KBM-7 (cell line): ENCODE measurements around the gene TGM2.
"Not testable (repeated sequence)": the region's sequence is repeated elsewhere in the genome, so short reads cannot be mapped to it uniquely, and the experiment has no call there.

Experiments
- DNase-seq: peaks from one replicate; pipeline ENCODE4 v3.0.0-alpha.2; 2015
- in situ Hi-C: fragments of 300-500 bp; cut with MboI; formaldehyde crosslinking; loops from 2 replicates; pipeline ENCODE4 v1.14.3; 2020; ENCODE audit warnings: low sequenced_read_pairs, low pct_unique_long_range_greater_than_20kb, mixed read lengths

TGM2 gene

DNA sequence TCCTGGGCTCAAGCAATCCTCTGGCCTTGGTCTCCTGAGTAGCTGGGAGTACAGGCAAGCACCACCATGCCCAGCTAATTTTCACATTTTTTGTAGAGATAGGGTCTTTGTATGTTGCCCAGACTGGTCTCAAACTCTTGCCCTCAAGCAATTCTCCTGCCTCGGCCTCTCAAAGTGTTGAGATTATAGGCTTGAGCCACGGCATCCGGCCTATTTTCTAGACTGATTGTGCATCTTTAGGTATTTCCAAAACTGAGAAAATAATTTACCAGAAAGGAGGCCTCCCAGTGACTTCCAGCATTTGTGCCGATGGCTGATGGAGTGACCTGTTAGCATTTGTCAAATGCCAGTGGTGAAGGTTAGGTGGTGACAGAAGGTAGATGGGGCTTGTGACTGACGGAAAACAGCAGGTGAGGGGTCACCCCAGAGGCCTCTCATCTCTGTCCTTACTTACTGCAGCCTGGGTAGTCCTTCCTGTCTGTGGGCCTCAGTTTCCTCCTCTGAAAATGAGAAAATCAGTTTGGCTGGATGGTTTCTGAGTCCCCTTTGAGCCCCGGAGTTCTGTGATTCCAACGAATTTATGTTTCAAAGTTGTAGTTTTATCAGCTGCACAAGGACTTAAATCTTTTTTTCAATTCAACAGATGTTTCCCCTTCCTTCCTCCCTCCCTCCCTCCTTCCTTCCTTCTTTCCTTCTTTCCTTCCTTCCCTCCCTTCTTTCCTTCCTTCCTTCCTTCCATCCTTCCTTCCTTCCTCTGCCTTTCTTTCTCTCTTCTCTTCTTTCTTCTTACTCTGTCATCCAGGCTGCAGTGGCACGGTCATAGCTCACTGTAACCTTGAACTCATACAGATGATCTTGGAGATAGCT lies 53.5 kb downstream of the TGM2 start:
- in situ Hi-C loops: no loop called here
- no peak for DNase-seq

DNA sequence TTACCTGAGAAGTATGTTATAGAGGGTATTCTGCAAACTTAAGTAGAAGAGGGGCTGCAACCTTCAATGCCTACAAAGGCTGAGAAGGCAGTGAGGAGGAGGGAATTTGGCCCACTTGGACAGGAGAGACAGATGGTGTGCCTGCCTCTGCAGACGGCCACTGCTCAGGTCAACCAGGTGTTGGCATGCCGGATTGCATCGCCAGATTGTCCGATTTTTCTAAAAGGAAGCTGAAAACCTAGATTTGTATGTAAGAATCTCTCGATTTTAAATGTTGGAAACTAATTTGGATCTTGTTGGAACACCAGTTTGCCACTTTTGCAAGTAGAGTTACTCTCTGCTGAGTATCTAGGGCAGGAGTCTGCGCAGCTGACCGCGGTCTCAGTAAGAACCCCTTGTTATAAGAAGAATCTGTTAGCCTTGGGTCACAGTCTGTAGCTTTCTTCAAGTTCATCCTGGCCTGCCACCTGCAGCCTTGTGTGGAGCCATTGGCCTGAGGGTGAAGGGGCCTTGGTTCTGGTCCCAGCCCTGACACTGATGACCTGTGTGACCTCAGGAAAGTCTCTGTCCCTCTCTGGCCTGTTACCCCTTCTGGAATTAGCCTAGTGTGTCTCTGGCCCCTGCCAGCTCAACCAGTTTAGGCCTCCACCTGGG lies 54.4 kb downstream of the TGM2 start:
- no peak for DNase-seq
- in situ Hi-C loops: no loop called here

DNA sequence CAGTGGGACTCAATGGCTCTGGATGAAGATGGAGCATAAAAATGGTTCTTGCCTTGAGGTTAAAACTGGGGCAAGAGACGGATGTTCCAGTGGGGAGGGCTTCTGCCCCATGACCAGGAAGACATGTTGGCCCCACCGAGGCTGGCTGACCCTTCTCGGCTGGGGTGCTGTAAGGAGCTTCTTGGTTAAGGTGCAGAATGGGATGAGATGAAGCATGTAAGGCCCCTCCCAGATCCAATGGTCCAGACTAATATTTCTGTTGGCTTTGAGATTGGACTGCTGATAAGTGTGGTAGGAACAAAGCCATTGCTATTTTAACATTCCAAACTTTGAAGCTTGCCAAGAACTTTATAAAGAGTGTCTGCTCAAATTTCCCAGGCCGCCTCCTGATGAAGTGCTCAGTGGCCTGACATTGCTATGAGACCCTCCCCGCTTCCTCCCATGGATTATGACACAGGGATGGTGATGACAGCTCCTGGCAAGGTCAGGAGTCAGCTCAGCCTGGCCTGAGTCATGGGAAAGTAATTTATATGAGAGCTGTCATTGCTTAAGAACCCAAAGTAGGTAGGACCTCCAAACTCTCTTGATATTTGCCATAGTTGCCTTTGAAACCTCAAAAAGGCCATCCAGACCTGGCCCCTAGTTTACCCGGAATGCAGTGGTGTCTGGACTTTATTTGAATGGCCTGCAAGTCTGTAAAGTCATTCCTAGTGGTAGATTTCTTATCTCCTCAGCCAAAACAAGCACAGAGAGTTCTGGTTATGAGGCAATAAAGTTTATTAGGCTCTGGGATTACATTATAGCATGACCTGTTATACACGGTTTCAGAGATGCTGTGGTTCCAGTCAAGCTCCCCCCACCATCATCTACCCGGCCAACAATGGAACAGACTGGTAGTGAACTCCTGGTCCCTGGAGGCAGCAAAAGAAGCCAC lies 55.2 kb downstream of the TGM2 start:
- DNase-seq: no peak
- in situ Hi-C loops: no loop called here

DNA sequence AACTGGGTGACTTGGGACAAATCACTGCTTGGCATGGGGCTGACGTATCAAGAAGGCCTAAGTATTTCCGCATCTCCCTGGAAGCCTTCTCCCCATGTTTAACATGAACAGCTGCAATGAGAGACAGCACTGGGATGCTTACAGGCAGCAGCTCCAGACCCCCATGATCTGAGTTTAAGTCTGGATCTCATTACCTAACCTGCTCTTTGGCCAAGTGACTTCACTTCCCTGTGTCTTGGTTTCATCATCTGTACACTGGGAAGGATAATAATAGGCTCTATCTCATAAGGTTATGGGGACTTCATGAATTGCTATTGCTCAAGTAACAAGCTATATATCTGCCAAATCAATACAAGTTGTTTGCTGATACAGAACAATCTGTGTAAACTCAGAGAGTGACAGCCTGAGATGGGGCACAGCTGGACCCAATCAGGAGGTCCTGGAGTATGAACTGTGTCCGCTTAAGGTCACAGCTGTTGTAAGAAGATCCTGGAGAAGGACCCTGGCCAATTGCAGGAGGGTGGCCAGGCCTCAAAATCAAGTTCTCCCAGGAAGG lies 56.0 kb downstream of the TGM2 start:
- no peak for DNase-seq
- in situ Hi-C loops: no loop called here

DNA sequence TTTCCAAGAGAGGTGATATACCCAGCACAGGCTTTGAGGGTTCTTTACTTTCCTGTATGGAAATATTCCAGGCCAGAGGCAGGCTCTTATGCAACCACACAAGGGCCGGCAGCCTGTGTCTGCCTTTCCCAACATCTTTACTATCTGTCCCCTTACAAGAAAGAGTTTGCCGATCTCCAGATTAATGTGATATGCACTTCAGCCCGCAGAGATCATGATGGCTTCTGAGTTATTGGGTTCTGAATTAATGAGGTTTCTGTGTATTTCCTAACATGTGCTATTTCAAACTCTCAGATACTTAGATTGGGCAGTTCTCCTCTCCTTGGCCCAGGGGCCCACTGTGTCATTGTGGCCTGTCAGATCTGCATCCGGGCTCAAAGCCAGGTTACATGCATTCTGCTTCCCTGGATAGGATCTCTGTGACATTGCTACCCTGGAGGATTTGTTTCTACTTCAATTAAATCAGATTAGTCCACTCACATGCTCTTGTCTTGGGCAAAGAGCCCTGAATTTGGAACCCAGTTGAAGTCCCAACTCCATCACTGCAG lies 56.6 kb downstream of the TGM2 start:
- in situ Hi-C loops: no loop called here
- DNase-seq: no peak

DNA sequence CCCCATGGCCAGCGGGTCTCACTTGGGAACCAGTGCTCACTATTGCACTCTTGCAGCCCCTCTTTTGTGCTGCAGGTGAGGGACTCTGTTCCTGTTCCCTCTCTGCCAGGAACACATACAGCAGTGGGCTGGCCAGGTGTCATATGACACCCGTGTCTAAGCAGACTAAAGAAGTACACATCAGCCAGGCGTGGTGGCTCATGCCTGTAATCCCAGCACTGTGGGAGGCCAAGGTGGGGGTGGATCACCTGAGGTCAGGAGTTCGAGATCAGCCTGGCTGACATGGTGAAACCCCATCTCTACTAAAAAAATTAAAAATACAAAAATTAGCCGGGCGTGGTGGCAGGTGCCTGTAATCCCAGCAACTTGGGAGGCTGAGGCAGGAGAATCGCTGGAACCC lies 57.2 kb downstream of the TGM2 start:
- DNase-seq, in situ Hi-C loops: not testable (repeated sequence)

DNA sequence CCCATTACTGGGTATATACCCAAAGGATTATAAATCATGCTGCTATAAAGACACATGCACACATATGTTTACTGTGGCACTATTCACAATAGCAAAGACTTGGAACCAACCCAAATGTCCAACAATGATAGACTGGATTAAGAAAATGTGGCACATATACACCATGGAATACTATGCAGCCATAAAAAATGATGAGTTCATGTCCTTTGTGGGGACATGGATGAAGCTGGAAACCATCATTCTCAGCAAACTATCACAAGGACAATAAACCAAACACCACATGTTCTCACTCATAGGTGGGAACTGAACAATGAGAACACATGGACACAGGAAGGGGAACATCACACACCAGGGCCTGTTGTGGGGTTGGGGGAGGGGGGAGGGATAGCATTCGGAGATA lies 57.7 kb downstream of the TGM2 start:
- in situ Hi-C loops, DNase-seq: not testable (repeated sequence)

DNA sequence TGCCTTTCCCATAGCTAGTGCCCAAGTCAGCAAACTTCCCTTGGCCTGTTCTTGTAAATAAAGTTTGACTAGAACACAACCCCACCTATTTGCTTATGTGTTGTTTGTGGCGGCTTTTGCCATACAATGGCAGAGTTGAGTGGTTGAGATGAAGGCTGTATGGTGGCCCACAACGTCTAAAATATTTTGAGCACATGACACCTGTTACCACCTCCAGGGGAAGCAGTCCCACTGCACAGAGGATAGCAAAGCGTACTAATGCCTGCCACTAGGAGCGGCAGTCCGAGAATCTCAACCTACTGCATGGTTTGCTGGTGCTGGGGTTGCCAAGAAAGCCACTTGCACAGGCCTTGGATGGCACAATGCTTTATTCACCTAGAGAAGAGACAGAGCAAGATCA lies 58.6 kb downstream of the TGM2 start:
- no peak for DNase-seq
- in situ Hi-C loops: no loop called here

DNA sequence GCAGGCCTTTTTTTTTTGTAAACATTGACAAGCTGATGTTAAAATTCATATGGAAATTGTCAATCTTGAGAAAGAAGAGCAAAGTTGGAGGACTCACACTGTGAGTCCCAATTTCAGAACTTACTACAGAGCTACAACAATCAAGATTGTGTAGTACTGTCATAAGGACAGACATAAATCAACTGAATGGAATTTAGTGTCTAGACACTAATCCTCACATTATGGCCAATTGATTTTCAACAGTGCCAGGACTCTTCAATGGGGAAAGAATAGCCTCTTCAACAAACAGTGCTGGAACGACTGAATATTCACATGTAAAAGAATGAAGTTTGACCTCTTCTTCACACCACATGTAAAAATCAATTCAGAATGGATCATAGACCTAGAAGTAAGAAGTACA lies 60.8 kb downstream of the TGM2 start:
- in situ Hi-C loops: no loop called here
- no peak for DNase-seq

DNA sequence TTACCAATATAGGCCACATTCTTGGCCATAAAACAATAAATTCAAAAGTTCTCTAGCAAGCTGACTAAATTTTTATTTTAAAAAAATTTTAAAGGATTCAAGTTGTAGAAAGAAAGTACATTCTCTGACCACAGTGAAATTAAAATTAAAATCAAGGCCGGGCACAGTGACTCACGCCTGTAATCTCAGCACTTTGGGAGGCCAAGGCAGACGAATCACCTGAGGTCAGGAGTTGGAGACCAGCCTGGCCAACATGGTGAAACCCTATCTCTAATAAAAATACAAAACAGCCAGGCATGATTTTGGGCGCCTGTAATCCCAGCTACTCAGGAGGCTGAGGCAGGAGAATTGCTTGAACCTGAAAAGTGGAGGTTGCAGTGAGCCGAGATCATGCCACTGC lies 62.9 kb downstream of the TGM2 start:
- in situ Hi-C loops, DNase-seq: not testable (repeated sequence)

DNA sequence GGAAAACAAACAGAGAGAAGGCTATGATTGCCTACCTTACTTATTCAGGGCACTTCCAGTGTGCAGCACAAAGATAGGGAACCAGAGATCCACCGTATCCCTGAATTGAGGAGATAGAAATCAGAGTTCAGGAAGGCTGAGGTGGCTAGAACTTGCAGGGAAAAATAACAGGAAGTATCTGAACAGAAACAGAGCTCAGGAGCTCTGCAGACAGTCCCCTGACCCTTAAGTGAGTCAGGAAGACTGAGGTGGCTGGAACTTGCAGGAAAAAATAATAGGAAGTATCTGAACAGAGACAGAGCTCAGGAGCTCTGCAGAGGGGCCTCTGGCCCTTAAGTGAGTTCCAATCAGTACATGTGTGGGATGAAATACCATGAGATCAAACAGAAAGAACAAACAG lies 66.1 kb downstream of the TGM2 start:
- no peak for DNase-seq
- in situ Hi-C loops: no loop called here

DNA sequence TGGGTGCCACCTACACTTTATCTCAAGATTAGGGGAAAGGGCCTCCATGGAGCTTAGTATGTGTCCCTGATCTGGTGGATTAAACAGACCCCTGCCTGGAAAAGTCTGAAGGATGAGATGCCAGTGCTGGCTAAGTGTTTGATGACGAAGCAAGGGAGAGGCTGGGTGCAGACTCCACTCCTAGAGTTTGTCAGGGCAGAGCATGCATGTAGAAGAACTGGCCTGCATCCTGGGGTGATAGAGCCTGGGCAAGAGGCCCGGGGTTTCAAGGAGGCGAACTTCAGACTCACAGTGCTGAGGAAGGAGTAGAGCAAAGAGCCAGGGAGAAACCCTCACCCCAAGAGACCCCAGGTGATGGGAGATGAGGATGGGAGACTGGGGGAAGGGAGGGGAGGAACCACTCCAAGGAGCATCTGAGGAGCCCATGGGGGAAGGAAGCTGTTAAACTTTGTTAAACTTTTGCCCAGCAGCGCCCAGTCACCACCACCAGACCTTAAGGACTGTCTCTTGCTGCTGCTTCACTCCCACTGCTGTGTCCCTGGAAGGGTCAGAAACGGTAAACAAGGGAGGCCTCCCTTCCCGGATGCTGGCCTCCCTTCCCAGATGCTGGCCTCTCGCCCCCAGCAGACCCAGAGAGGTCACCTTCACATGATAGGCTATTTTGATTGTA lies 69.9 kb downstream of the TGM2 start:
- no peak for DNase-seq
- in situ Hi-C loops: no loop called here

DNA sequence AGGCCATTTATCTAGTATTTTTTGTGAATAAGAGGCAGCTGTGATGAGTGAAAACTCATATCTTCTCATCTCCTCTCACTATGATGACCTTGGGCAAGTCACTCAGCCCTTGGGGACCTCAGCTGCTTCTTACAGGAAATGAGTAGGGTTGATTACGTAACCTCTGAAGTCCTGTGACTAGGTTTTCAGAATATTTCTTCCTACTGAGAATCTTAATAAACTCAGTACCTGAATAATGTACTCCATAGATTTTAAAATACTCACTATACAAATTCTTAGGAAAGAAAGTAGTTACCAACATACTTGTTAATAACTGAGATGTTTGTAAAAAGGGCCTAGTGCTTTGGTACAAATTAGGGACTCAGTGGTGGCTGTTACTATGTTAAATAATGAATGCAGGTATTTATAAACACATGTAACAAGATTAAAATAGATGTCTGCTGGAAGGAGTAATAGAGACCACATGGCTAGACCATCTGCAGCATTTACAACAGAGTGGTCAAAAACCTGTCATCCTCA lies 70.6 kb downstream of the TGM2 start:
- peak; percentile 46 for DNase-seq
- in situ Hi-C loops: no loop called here

DNA sequence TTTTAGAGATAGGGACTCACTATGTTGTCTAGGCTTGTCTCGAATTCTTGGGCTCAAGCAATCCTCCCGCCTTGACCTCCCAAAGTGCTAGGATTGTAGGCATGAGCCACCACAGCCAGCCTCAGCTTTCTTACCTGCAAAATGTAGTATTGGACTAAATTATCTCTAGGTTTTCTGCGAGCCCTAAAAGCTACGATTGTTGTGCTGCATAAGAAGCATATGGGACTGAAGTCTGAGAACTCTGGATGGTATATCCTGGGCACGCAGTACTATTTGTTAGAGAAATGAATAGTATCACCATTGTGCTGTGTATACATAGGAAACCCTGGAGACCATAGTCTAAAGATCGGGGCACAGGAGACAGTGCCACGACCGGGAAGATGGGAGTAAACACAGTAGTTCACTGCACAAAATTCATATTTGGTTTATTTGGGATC lies 71.4 kb downstream of the TGM2 start:
- in situ Hi-C loops: no loop called here
- no peak for DNase-seq

DNA sequence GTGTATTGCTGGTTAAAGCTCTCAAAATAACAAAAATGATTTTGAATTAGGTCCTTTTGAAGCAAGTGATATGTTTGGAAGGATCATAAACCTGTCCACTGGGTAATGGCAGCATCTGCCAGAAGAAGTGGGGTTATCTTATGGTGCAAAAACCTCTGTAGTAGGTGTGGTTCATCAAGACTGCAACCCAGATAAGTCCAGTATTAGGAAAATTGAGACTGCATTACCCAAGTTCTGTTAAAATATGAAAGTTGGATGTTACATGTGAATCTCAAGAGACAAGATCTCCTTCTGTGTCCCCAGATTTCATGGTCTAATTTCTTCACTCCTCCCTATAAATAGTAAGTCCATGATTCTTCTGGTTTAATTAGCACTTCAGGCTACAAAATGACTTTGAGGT lies 72.2 kb downstream of the TGM2 start:
- no peak for DNase-seq
- in situ Hi-C loops: no loop called here

DNA sequence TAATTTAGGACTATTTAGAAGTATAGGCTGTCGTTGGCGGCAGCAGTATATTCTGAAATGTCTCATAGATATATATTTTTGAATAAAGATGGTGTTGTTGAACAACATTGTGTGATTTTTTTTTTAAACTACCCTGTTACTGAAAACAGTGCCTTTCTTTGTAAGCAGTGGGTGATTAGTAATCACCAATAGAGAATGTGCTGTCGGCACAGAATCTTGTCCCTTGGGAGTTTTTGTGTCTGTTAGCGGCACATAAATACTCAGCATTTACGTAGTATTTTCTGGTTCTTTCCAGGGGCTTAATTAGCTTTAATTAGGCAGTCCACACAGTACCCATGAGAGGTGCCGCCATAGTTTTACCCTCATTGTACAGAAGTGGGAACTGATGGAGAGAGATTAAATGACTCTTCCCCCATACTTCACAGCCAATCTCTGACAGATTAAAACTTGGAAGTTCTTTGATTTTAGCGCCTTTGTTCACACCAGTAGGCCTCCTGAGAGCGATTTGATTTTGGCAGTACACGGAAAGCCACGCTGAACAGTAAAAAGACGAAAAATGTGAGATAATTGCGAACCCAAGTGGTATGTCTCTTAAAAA lies 72.7 kb downstream of the TGM2 start:
- in situ Hi-C loops: no loop called here
- DNase-seq: no peak

DNA sequence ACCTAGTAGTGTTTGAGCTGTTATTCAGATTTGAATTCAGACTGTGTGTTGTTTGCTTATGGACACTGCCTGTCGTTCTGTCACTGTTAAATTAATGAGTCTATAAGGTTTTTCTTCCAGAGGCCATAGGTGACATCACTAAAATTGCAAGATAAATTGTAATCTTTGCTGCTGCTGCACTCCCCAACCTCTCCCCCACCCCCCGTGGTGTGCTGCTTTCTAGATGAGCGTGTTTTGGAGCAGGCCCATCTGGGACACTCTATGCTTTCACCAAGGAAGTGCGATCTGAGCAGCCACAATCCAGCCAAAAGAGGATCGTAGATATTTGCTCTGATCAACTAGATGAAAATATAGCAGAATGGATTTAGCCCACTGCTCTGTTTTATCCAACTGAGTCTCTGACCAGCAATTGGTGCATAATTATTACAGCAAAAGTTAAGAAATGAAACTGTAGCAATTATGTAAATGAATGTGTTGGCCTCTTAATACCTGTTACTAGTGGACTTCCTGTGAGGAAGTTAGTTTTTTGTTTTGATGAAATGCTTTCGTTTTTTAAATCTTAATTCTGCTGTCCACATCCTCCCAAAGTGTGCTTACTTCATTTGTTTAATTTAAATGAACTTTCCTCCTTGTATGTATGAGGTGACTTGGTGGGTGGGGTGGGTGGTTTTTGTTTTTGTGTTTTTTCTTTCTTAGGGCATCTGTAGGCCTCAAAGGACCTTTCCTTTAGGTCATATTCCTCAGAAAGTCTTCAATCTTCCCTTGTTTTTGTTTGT lies 73.4 kb downstream of the TGM2 start:
- no peak for DNase-seq
- in situ Hi-C loops: no loop called here
